NCI-H82 (cell line): ENCODE data around the gene MID2.
"Not testable (repeated sequence)": the region's sequence is repeated elsewhere in the genome, so short reads cannot be mapped to it uniquely, and the experiment has no call there.

ENCODE experiments used
- DNase-seq: peaks from one replicate; lab custom pipeline; 2025; lab: John Stamatoyannopoulos, UW

Gene MID2

GRCh38 chrX:107940095-107940494, 114.4 kb downstream of the MID2 start:
- DNase-seq = no peak

DNA sequence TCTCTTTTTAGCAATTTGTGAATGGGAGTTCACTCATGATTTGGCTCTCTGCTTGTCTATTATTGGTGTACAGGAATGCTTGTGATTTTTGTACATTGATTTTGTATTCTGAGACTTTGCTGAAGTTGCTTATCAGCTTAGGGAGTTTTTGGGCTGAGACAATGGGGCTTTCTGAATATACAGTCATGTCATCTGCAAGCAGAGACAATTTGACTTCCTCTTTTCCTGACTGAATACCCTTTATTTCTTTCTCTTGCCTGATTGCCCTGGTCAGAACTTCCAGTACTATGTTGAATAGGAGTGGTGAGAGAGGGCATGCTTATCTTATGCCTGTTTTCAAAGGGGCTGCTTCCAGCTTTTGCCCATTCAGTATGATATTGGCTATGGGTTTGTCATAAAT, 129.7 kb downstream of the MID2 start:
- DNase-seq = not testable (repeated sequence)

GRCh38 chrX:107968623-107969022, 143.0 kb downstream of the MID2 start:
- no peak for DNase-seq

DNA sequence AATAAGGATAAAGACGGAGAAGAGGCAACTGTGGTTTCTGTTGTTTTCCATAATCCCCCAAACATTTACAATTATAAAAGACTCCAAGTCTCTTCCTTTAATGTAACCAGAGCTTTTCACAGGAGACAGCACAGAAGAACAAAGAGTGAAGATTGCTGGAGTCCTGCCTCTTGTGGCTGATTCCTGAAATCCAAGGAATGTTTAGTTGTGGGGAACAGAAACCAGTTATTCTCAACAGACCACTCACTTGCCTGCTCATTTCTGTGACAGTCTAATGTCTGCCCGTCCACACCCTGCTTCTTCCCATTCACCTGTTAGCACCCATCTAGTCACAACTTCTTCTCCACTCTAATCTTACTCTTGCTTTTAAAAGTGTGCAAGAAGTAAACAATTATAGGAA, 144.4 kb downstream of the MID2 start:
- no peak for DNase-seq

- DNase-seq = no peak
These were observed 146.0 kb downstream of the MID2 start for GRCh38 chrX:107971636-107972035.
